NCI-H1417 treated with DMSO at 0.1 percent for 48 hours (cell line): ENCODE data around the gene XPO1.
"Not testable (repeated sequence)": the region's sequence is repeated elsewhere in the genome, so short reads cannot be mapped to it uniquely, and the experiment has no call there.

ENCODE experiments used
- DNase-seq: peaks from one replicate; lab custom pipeline; 2025; lab: John Stamatoyannopoulos, UW

The XPO1 gene

GRCh38 chr2:61534926-61535325 is 3.2 kb downstream of the XPO1 start:
- no peak for DNase-seq

DNA sequence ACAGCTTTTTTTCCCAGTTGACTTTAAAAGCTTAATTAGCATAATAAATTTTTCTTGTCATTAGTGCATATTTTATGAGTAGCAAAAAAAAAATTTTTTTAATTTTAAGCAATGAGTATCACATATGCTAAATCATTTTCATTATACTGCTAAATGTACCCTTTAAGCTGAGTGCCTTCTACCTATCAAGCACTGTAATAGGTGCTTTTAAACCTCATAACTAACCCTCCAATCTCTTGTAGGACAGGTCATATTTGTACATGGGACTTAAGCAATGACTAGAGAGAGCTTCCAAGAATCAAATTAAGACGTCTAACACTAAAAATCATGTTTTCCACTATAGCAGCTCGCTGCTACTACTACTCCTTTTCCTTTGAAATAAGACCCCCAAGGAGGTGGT is 7.4 kb downstream of the XPO1 start:
- no peak for DNase-seq

DNA sequence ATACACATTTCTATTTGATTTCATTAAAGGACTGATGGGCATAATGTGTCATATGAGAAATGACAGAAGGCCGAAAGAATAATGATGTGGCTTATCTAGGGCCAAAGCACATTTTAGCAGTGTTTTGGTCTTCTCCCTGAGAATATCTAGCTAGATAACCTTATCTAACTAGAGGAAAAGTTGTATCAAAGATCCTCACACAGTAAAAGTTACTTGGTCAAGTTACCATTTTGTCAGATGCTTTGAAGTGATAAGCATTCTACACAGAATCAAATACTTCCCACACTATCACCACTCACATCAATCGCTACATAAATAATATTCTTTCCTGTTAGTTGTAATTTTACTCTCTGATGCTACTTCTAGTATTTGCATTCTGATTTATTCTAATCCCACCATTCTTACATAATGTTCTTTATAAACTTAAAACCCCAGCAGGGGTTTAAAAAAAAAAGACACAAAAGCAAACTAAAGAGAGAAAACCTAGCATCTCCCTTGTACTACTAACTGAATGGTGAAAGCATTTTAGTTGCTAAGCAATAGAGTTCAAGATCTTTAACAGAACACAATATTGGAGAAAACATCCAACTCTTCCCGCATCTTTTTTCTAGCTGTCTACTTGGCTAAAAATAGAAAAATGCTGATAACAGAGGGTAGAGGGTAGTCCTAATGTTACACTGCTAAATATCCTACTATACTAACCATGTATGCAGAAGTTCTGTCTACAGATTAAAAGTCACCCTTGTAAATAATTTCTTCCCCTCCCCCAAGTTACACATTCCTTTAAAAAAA is 8.0 kb downstream of the XPO1 start:
- DNase-seq, result no peak

- DNase-seq, result no peak
Observed at GRCh38 chr2:61520261-61520660, 17.9 kb downstream of the XPO1 start.

DNA sequence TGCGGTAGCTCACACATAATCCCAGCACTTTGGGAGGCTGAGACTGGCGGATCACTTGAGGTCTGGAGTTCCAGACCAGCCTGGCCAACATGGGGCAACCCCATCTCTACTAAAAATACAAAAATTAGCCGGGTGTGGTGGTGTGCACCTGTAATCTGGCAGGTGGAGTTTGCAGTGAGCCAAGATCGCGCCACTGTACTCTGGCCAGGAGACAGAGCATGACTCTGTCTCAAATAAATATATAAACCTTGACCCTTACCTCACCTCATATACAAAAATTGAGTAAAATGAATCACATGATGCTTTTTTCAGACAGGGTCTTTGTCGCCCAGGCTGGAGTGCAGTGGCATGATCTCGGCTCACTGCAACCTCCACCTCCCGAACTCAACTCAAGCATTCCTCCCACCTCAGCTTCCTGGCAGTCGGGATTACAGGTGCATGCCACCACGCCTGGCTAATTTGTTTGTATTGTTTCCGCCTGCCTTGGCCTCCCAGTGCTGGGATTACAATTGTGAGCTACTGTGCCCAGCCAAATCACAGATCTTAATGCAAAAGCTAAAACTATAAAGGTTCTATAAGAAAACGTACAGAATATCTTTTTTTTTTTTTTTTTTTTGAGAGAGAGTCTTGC is 25.3 kb downstream of the XPO1 start:
- DNase-seq, result no peak

- DNase-seq, result no peak
Observed at GRCh38 chr2:61510674-61511671, 27.2 kb downstream of the XPO1 start.

- no peak for DNase-seq
Observed at GRCh38 chr2:61504949-61505348, 33.2 kb downstream of the XPO1 start.

DNA sequence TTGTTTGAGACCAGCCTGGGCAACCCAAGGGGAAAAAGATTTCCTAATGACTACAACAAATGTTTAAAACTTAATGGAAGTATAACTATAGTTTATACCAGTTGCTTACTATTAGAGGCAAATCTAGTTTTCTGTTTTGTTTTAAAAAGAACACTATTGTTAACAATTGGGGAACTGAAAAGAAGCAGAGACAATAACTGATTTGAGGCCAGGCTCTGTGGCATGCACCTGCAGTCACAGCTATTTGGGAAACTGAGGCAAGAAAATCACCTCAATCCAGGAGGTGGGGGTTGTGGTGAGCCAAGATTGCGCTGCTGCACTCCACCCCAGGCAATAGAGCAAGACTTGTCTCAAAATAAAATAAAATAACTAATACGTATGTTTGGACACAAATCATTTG is 39.1 kb downstream of the XPO1 start:
- DNase-seq, result no peak

- no peak for DNase-seq
Observed at GRCh38 chr2:61493523-61493942, 44.6 kb downstream of the XPO1 start.

- no peak for DNase-seq
Observed at GRCh38 chr2:61492476-61492875, 45.7 kb downstream of the XPO1 start.

DNA sequence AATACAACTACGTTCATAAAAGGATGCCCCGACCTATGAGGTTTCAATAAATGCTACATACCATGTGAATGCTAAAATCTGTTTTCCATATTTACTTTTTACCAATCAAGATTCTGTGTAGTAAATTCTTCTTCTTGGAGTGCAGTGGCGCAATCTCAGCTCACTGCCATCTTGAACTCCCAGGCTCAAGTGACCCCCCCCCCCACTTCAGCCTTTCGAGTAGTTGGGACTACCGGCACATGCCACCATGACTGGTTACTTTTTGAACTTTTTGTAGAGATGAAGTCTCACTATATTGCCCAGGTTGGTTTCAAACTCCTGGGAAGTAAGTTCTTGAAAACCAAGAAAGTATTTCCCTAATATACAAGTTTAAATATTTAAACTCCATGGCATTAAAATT is 52.9 kb downstream of the XPO1 start:
- DNase-seq, result no peak

GRCh38 chr2:61478086-61478485 is 60.1 kb downstream of the XPO1 start:
- no peak for DNase-seq

GRCh38 chr2:61476929-61477589 is 61.1 kb downstream of the XPO1 start:
- DNase-seq, result not testable (repeated sequence)

GRCh38 chr2:61471905-61472805 is 66.0 kb downstream of the XPO1 start:
- no peak for DNase-seq

DNA sequence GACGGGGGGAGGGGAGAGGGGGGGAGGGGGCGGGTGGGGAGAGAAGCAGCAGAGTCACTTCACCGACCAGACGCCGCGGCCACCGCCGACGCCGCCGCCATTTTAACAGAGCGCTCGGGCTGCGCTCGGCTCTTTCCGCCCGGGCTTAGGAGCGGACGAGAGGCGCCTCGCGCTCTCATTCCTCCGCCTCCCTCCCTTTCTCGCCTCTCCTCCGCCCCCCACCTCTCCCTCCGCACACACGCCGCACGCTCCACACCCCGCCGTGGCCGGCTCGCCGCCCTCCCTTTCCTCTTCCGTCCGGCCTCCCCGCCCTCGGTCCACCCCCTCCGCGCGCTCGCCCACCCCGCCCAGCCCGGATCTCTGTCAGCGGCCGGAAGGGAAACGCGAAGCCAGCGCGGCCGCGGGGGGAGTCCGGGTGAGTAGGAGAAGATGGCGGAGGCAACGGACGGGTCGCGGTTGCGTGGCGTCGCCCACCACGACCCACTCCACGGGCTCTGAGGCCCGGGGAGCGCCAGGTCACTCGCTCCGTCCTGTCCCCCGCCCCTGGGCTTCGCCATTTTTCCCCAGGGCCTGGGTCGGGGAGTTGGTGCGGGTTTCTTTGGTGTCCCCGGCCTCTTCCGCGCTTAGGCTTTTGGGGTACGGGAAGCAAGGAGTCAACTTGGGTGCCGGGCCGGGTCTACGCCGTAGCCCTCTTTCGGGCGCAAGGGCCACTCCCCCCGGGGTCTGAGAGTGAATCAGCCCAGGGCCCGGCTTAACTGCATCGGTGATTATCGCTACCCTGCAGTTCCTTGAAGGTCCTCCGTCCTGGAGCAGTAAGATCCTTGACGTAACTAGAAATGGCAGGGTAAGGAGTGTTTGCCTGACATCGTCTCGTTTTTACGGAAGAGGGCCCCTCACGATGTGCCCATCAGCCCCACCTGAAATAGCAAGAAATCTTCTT is 66.9 kb downstream of the XPO1 start, which contains the start of gene USP34:
TSS of gene USP34 (minus strand) at position 123 of the 940 bp plus-strand sequence. CDS start 395 bp downstream, outside the sequence.
- peak; percentile 81 for DNase-seq

DNA sequence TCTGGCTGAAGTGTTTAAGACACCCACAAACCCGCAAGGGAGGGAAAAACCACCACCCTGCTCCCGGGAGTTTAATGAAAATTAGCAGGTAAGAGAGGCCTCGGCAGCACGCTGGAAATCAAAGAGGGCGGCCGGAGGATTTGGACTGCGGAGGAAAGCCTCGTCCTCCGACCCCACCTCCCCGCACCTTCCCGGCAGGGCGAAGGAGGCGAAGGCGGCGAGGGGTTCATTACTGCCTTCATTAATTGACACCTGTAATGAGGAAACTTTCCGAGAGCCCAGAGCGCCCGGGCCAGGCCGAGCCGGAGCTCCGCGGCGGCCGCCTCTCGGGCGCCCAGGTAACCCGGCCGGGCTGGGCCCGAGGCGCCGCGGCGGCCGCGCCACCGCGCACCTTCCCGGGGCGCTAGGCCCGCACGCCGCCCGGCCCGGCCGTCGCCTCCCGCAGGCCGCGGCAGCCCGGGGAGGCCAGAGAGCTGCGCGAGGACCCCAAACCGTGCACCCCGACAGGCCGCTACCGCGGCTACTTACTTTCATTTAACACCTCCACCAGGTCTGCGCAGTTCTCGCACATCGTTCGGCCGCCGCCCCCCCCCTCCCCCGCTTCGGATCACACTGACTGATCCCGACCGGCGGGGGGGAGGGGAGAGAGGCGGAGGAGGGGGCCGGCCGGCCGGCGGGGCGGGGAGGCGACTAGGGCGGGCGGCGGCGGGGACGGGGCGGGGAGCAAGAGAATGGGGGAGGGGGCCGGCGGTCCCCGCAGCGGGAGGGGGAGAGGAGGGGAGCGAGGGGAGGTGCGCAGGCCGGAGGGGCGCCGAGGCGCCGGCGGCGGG is 67.8 kb downstream of the XPO1 start:
- DNase-seq, result no peak

- no peak for DNase-seq
Observed at GRCh38 chr2:61469424-61470121, 68.6 kb downstream of the XPO1 start.

GRCh38 chr2:61468231-61468630 is 69.9 kb downstream of the XPO1 start:
- not testable (repeated sequence) for DNase-seq
